ENCODE results near the gene EGFLAM. TPM values are rescaled to one million over a fixed set of nuclear protein-coding genes. Genes with fewer than 3 reads are reported as not detected.

EGFLAM gene
- total RNA-seq, 1 donor, result 11.2 TPM

GRCh38 chr5:38287124-38287523 lies 28.8 kb downstream of the EGFLAM start:
- no peaks in the 10 kb centered on the region for H3K79me2 ChIP-seq (ENCODE audit: insufficient read depth, low read length)
- no peaks in the 10 kb centered on the region for H3K36me3 ChIP-seq (ENCODE audit: insufficient read depth, low read length)
- H3K4me2 ChIP-seq (ENCODE audit: insufficient read depth, low read length), result no peak overlapping the region
- H3K4me1 ChIP-seq (ENCODE audit: insufficient read depth, low read length), result no peaks in the 10 kb centered on the region
- DNase-seq (ENCODE audit: insufficient read length, low spot score, missing footprints), result no peak
- peaks cover 5% of the 10 kb centered on the region for H3K27me3 ChIP-seq (ENCODE audit: insufficient read depth, low read length)
- no peak overlapping the region for H2AFZ ChIP-seq (ENCODE audit: low read length)
- H3K9me3 ChIP-seq (ENCODE audit: low read depth, low read length), result no peaks in the 10 kb centered on the region
- TF ChIP-seq CTCF (IDR thresholded peaks at IDR 0.05; ENCODE audit: extremely low read depth, low read depth, low read length), result no peak
- no peak overlapping the region for H3K27ac ChIP-seq (ENCODE audit: low read depth, low read length)
- H4K20me1 ChIP-seq (ENCODE audit: insufficient read depth, low read length), result no peaks in the 10 kb centered on the region
- H3K4me3 ChIP-seq (ENCODE audit: insufficient read depth, low read length), result no peak overlapping the region

- peaks cover 4% of the 10 kb centered on the region for H3K27me3 ChIP-seq (ENCODE audit: insufficient read depth, low read length)
- no peaks in the 10 kb centered on the region for H3K79me2 ChIP-seq (ENCODE audit: insufficient read depth, low read length)
Measured at GRCh38 chr5:38289457-38289856, 31.1 kb downstream of the EGFLAM start.

GRCh38 chr5:38290028-38290653 lies 31.8 kb downstream of the EGFLAM start:
- H3K9me3 ChIP-seq (ENCODE audit: low read depth, low read length), result no peaks in the 10 kb centered on the region
- no peak overlapping the region for H3K27ac ChIP-seq (ENCODE audit: low read depth, low read length)
- H2AFZ ChIP-seq (ENCODE audit: low read length), result no peak overlapping the region
- no peak overlapping the region for H3K4me3 ChIP-seq (ENCODE audit: insufficient read depth, low read length)
- H3K27me3 ChIP-seq (ENCODE audit: insufficient read depth, low read length), result peaks cover 4% of the 10 kb centered on the region
- no peak for TF ChIP-seq CTCF (IDR thresholded peaks at IDR 0.05; ENCODE audit: extremely low read depth, low read depth, low read length)
- H3K4me1 ChIP-seq (ENCODE audit: insufficient read depth, low read length), result no peaks in the 10 kb centered on the region
- DNase-seq (ENCODE audit: insufficient read length, low spot score, missing footprints), result no peak
- no peaks in the 10 kb centered on the region for H3K36me3 ChIP-seq (ENCODE audit: insufficient read depth, low read length)
- no peaks in the 10 kb centered on the region for H3K79me2 ChIP-seq (ENCODE audit: insufficient read depth, low read length)
- H4K20me1 ChIP-seq (ENCODE audit: insufficient read depth, low read length), result no peaks in the 10 kb centered on the region
- H3K4me2 ChIP-seq (ENCODE audit: insufficient read depth, low read length), result no peak overlapping the region

More at GRCh38 chr5:38289457-38289856, 31.1 kb downstream of the EGFLAM start:
- H3K27ac ChIP-seq (ENCODE audit: low read depth, low read length), result no peak overlapping the region
- H3K4me1 ChIP-seq (ENCODE audit: insufficient read depth, low read length), result no peaks in the 10 kb centered on the region
- no peaks in the 10 kb centered on the region for H3K9me3 ChIP-seq (ENCODE audit: low read depth, low read length)
- no peak overlapping the region for H2AFZ ChIP-seq (ENCODE audit: low read length)
- no peak overlapping the region for H3K4me3 ChIP-seq (ENCODE audit: insufficient read depth, low read length)
- H4K20me1 ChIP-seq (ENCODE audit: insufficient read depth, low read length), result no peaks in the 10 kb centered on the region
- H3K4me2 ChIP-seq (ENCODE audit: insufficient read depth, low read length), result no peak overlapping the region
- no peak for DNase-seq (ENCODE audit: insufficient read length, low spot score, missing footprints)
- no peak for TF ChIP-seq CTCF (IDR thresholded peaks at IDR 0.05; ENCODE audit: extremely low read depth, low read depth, low read length)
- no peaks in the 10 kb centered on the region for H3K36me3 ChIP-seq (ENCODE audit: insufficient read depth, low read length)

- no peak for TF ChIP-seq CTCF (IDR thresholded peaks at IDR 0.05; ENCODE audit: extremely low read depth, low read depth, low read length)
- no peak overlapping the region for H3K4me2 ChIP-seq (ENCODE audit: insufficient read depth, low read length)
- DNase-seq (ENCODE audit: insufficient read length, low spot score, missing footprints), result no peak
- no peaks in the 10 kb centered on the region for H3K4me1 ChIP-seq (ENCODE audit: insufficient read depth, low read length)
- peaks cover 8% of the 10 kb centered on the region for H3K27me3 ChIP-seq (ENCODE audit: insufficient read depth, low read length)
- H2AFZ ChIP-seq (ENCODE audit: low read length), result no peak overlapping the region
- H3K4me3 ChIP-seq (ENCODE audit: insufficient read depth, low read length), result no peak overlapping the region
- no peak overlapping the region for H3K27ac ChIP-seq (ENCODE audit: low read depth, low read length)
- no peaks in the 10 kb centered on the region for H3K9me3 ChIP-seq (ENCODE audit: low read depth, low read length)
- H3K79me2 ChIP-seq (ENCODE audit: insufficient read depth, low read length), result no peaks in the 10 kb centered on the region
- H3K36me3 ChIP-seq (ENCODE audit: insufficient read depth, low read length), result no peaks in the 10 kb centered on the region
- H4K20me1 ChIP-seq (ENCODE audit: insufficient read depth, low read length), result no peaks in the 10 kb centered on the region
Measured at GRCh38 chr5:38291355-38291754, 33.0 kb downstream of the EGFLAM start.
